HCT116 (cell line): ENCODE measurements around the gene DHRS7B. TPM values are rescaled to one million over a fixed set of nuclear protein-coding genes. Genes with fewer than 3 reads are reported as not detected.

ENCODE experiments used
- CEBPB ChIP-seq: IDR thresholded peaks from 2 replicates; pipeline ENCODE4 v1.6.1; 2012; ENCODE audit warnings: low read depth
- ZFX ChIP-seq: fragments of 450-650 bp; IDR thresholded peaks from 2 replicates; pipeline ENCODE4 v1.6.1; 2017
- total RNA-seq: library from RNA; stranded (reverse); gene quantifications from one replicate; pipeline ENCODE4 v1.2.1, GENCODE V29; 2021; ENCODE audit not compliant: unreplicated experiment
- TF ChIP-seq, protein P1 (sequence below): IDR thresholded peaks from 2 replicates; pipeline ENCODE4 v1.6.1; 2011; ENCODE audit warnings: mild to moderate bottlenecking, low read length, moderate library complexity; ENCODE audit not compliant: insufficient replicate concordance; ENCODE audit errors: extremely low read depth
- TF ChIP-seq, protein P2 (sequence below): IDR thresholded peaks from 2 replicates; pipeline ENCODE4 v1.6.1; 2012
- TF ChIP-seq, protein P3 (sequence below): IDR thresholded peaks from 2 replicates; pipeline ENCODE4 v1.6.1; 2012
- TF ChIP-seq, protein P4 (sequence below): IDR thresholded peaks from 2 replicates; pipeline ENCODE4 v1.6.1; 2012; ENCODE audit warnings: low read depth

The DHRS7B gene
- total RNA-seq, 1 experiment from 2014 or later = 19.6 TPM

DNA sequence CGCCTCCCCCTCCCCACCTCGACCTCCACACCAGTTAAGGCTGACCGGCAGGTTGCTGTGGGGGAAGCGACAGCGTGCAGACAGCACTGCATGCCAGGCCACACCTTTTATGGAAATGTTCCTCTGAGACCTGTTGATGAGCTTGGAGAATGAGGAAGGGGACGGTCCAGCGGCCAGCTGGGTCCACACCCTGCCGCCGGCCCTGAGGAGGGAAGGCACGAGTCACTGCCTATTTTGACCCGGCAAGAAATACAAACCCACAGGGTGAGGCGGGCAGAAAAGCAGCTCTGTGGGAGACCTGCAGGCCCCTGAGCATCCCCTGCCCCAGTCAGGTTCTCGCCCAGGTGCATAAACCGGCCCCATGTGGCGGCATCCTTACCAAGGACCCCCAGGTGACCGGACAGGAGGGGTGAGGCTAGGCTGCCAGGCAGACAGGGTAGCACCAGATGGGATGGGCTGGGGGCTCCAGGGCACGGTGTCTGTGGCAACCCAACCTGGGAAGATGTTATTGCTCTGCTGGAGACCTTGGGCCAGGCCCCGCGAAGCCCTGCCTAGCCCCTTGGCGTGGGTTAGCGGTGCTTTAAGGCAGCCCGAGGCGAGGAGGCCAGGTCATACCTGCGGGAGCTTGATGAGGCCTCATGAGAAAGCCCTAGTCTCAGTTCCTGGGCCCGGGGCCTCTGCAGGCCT, 113.7 kb downstream of the DHRS7B start (continued):
- TF ChIP-seq, protein P1, sequence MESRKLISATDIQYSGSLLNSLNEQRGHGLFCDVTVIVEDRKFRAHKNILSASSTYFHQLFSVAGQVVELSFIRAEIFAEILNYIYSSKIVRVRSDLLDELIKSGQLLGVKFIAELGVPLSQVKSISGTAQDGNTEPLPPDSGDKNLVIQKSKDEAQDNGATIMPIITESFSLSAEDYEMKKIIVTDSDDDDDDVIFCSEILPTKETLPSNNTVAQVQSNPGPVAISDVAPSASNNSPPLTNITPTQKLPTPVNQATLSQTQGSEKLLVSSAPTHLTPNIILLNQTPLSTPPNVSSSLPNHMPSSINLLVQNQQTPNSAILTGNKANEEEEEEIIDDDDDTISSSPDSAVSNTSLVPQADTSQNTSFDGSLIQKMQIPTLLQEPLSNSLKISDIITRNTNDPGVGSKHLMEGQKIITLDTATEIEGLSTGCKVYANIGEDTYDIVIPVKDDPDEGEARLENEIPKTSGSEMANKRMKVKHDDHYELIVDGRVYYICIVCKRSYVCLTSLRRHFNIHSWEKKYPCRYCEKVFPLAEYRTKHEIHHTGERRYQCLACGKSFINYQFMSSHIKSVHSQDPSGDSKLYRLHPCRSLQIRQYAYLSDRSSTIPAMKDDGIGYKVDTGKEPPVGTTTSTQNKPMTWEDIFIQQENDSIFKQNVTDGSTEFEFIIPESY = no peak
- no peak for TF ChIP-seq ZFX
- TF ChIP-seq, protein P2, sequence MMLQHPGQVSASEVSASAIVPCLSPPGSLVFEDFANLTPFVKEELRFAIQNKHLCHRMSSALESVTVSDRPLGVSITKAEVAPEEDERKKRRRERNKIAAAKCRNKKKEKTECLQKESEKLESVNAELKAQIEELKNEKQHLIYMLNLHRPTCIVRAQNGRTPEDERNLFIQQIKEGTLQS = no peak
- TF ChIP-seq CEBPB = no peak
- TF ChIP-seq, protein P3, sequence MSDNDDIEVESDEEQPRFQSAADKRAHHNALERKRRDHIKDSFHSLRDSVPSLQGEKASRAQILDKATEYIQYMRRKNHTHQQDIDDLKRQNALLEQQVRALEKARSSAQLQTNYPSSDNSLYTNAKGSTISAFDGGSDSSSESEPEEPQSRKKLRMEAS = no peak
- TF ChIP-seq, protein P4, sequence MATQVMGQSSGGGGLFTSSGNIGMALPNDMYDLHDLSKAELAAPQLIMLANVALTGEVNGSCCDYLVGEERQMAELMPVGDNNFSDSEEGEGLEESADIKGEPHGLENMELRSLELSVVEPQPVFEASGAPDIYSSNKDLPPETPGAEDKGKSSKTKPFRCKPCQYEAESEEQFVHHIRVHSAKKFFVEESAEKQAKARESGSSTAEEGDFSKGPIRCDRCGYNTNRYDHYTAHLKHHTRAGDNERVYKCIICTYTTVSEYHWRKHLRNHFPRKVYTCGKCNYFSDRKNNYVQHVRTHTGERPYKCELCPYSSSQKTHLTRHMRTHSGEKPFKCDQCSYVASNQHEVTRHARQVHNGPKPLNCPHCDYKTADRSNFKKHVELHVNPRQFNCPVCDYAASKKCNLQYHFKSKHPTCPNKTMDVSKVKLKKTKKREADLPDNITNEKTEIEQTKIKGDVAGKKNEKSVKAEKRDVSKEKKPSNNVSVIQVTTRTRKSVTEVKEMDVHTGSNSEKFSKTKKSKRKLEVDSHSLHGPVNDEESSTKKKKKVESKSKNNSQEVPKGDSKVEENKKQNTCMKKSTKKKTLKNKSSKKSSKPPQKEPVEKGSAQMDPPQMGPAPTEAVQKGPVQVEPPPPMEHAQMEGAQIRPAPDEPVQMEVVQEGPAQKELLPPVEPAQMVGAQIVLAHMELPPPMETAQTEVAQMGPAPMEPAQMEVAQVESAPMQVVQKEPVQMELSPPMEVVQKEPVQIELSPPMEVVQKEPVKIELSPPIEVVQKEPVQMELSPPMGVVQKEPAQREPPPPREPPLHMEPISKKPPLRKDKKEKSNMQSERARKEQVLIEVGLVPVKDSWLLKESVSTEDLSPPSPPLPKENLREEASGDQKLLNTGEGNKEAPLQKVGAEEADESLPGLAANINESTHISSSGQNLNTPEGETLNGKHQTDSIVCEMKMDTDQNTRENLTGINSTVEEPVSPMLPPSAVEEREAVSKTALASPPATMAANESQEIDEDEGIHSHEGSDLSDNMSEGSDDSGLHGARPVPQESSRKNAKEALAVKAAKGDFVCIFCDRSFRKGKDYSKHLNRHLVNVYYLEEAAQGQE = no peak

Other genes with a start within 250 kb of the DHRS7B start
- 210 TPM for gene USP22, start 84.0 kb upstream of the DHRS7B start, total RNA-seq
- gene TMEM11, start 87.2 kb downstream of the DHRS7B start, total RNA-seq = 31.0 TPM
- gene NATD1, start 126.4 kb downstream of the DHRS7B start, total RNA-seq = 3.1 TPM
- gene MAP2K3, start 157.7 kb downstream of the DHRS7B start, total RNA-seq = 96.7 TPM
- gene KCNJ12, start 249.4 kb downstream of the DHRS7B start, total RNA-seq = 5.8 TPM